AG04450 (cell line): Measurements from ENCODE around the gene SHBG. TPM values are rescaled to one million over a fixed set of nuclear protein-coding genes. Genes with fewer than 3 reads are reported as not detected.

Experiments used
- CTCF ChIA-PET: fragments of 300-600, 350-600 bp; formaldehyde crosslinking; extraction: SDS; loops from one replicate; lab custom pipeline; 2022; ENCODE audit warnings: antibody characterized with exemption, inconsistent platforms; lab: Charles Lee
- POLR2A ChIA-PET: fragments of 350-600 bp; formaldehyde crosslinking; extraction: SDS; loops from one replicate; lab custom pipeline; 2021; ENCODE audit warnings: antibody characterized with exemption, inconsistent platforms; lab: Yijun Ruan, JAX
- DNase-seq: peaks from one replicate; pipeline ENCODE4 v3.0.0-alpha.2; 2011; ENCODE audit warnings: low read depth, low spot score
- H3K27ac ChIP-seq: one replicate; pipeline ENCODE4 v1.5.1; 2012; ENCODE audit warnings: low read depth, low read length, control low read depth
- H3K27me3 ChIP-seq: one replicate; pipeline ENCODE4 v1.6.0; 2012; ENCODE audit warnings: low read length; ENCODE audit not compliant: control insufficient read depth, insufficient read depth
- H3K4me3 ChIP-seq: 2 replicates; pipeline ENCODE4 v1.5.1; 2011; ENCODE audit warnings: mild to moderate bottlenecking, low read depth, low read length, control low read depth
- H3K9me3 ChIP-seq: 2 replicates; pipeline ENCODE4 v1.5.1; 2012; ENCODE audit warnings: low read length; ENCODE audit not compliant: control insufficient read depth, insufficient read depth
- CTCF ChIP-seq: IDR thresholded peaks from 2 replicates; pipeline ENCODE4 v1.5.1; 2011; ENCODE audit warnings: low read depth, low read length, control low read depth, inconsistent platforms
- polyA plus RNA-seq: library from polyadenylated mRNA; depleted of rRNA; stranded (reverse); fragments of >200 nt; gene quantifications from 2 replicates; pipeline ENCODE4 v1.2.3, GENCODE V29; 2011

Gene SHBG
- polyA plus RNA-seq, 1 experiment, result 0.35 TPM

- ChIA-PET POLR2A (interaction anchor here (2.1 kb wide), 1 partner anchor 61 kb away, joined by 40 read pairs; the partner anchor contains the start of genes TP53 and WRAP53), CTCF (interaction anchor here (1.2 to 1.8 kb wide), 3 partner anchors 37 to 62 kb away, joined by 3 to 17 read pairs (median 4); partner anchors contain the start of genes TP53 and WRAP53)
- H3K27ac ChIP-seq, result no peak overlapping the region
- no peaks in the 10 kb centered on the region for H3K27me3 ChIP-seq
- no peak for TF ChIP-seq CTCF
- DNase-seq, result no peak
- H3K4me3 ChIP-seq, result peak overlapping the region; percentile 86
- H3K9me3 ChIP-seq, result no peaks in the 10 kb centered on the region
These were observed 3.6 kb upstream of the SHBG start for GRCh38 chr17:7626307-7626706.

- H3K27ac ChIP-seq, result peak overlapping the region; percentile 31
- H3K27me3 ChIP-seq, result no peaks in the 10 kb centered on the region
- CTCF ChIA-PET, result interaction anchor here (1.2 to 2.5 kb wide), 5 partner anchors 12 to 64 kb away, joined by 3 to 17 read pairs (median 4); partner anchors contain the start of genes FXR2, TP53 and WRAP53
- H3K4me3 ChIP-seq, result peak overlapping the region; percentile 86
- no peaks in the 10 kb centered on the region for H3K9me3 ChIP-seq
- DNase-seq, result no peak
- TF ChIP-seq CTCF, result no peak
- POLR2A ChIA-PET, result interaction anchor here (0.9 to 2.1 kb wide), 5 partner anchors 10 to 60 kb away, joined by 3 to 40 read pairs (median 5); partner anchors contain the start of genes FXR2, TP53 and WRAP53
These were observed 3.0 kb upstream of the SHBG start for GRCh38 chr17:7626956-7627249.

GRCh38 chr17:7627250-7628121 lies 2.4 kb upstream of the SHBG start, which contains the start of gene SAT2:
TSS of gene SAT2 (minus strand) at chr17:7627821. CDS start at chr17:7627635, 186 bp downstream.
- Histone ChIP-seq H3K4me3 (peak within 1 kb of the TSS; percentile 86), H3K27me3 (no peaks in the 10 kb centered on the region), H3K27ac (peak within 1 kb of the TSS; percentile 91), H3K9me3 (no peaks in the 10 kb centered on the region)
- DNase-seq, result peak; percentile 86
- POLR2A ChIA-PET, result interaction anchor here (0.5 to 2.1 kb wide), 10 partner anchors 10 to 363 kb away, joined by 3 to 40 read pairs (median 4); partner anchors contain the start of genes FXR2, MPDU1, TP53 and WRAP53
- no peak for TF ChIP-seq CTCF
- CTCF ChIA-PET, result interaction anchor here (0.6 to 2.5 kb wide), 5 partner anchors 9 to 63 kb away, joined by 4 to 17 read pairs (median 5); partner anchors contain the start of genes FXR2, TP53 and WRAP53

- Histone ChIP-seq H3K27ac (no peak overlapping the region), H3K4me3 (no peak overlapping the region), H3K27me3 (no peaks in the 10 kb centered on the region), H3K9me3 (no peaks in the 10 kb centered on the region)
- POLR2A ChIA-PET, result interaction anchor here (0.6 to 3.7 kb wide), 3 partner anchors 16 to 56 kb away, joined by 3 to 17 read pairs (median 3); partner anchors contain the start of genes TP53 and WRAP53
- CTCF ChIA-PET, result interaction anchor here (0.5 to 6.2 kb wide), 21 partner anchors 9 to 359 kb away, joined by 3 to 134 read pairs (median 5); partner anchors contain the start of genes ATP1B2, FXR2, TP53 and WRAP53
- TF ChIP-seq CTCF, result no peak
- DNase-seq, result no peak
These were observed 1.8 kb downstream of the SHBG start for GRCh38 chr17:7631398-7632380.
